Activated T-helper 9 cell treated with anti-CD3 and anti-CD28 coated beads, Interleukin-2, amount 50 U/mL, for 16 hours (primary cell): Measurements from ENCODE around the gene CMIP.

Experiments used
- DNase-seq: peaks from one replicate; pipeline ENCODE4 v3.0.0-alpha.2; 2020; ENCODE audit warnings: low read depth

CMIP gene

GRCh38 chr16:81587626-81588160 lies 143.1 kb downstream of the CMIP start:
- no peak for DNase-seq

GRCh38 chr16:81588326-81589081 lies 143.9 kb downstream of the CMIP start:
- DNase-seq: no peak

- no peak for DNase-seq
Measured at GRCh38 chr16:81589975-81590650, 145.5 kb downstream of the CMIP start.

- no peak for DNase-seq
Measured at GRCh38 chr16:81590714-81591544, 146.3 kb downstream of the CMIP start.

- no peak for DNase-seq
Measured at GRCh38 chr16:81591545-81591870, 146.9 kb downstream of the CMIP start.

GRCh38 chr16:81592353-81592866 lies 147.8 kb downstream of the CMIP start:
- DNase-seq: no peak

GRCh38 chr16:81593481-81593880 lies 148.9 kb downstream of the CMIP start:
- no peak for DNase-seq

- no peak for DNase-seq
Measured at GRCh38 chr16:81595629-81596292, 151.2 kb downstream of the CMIP start.

GRCh38 chr16:81597079-81597658 lies 152.6 kb downstream of the CMIP start:
- no peak for DNase-seq

- DNase-seq: no peak
Measured at GRCh38 chr16:81598083-81598482, 153.5 kb downstream of the CMIP start.

- DNase-seq: no peak
Measured at GRCh38 chr16:81599034-81599744, 154.6 kb downstream of the CMIP start.

GRCh38 chr16:81600275-81600674 lies 155.7 kb downstream of the CMIP start:
- DNase-seq: no peak

GRCh38 chr16:81601008-81601428 lies 156.4 kb downstream of the CMIP start:
- DNase-seq: no peak

GRCh38 chr16:81601601-81602255 lies 157.1 kb downstream of the CMIP start:
- no peak for DNase-seq

- no peak for DNase-seq
Measured at GRCh38 chr16:81602256-81602776, 157.7 kb downstream of the CMIP start.

- DNase-seq: no peak
Measured at GRCh38 chr16:81602792-81603191, 158.2 kb downstream of the CMIP start.

GRCh38 chr16:81604960-81605383 lies 160.4 kb downstream of the CMIP start:
- DNase-seq: no peak

GRCh38 chr16:81606039-81606438 lies 161.4 kb downstream of the CMIP start:
- no peak for DNase-seq

- DNase-seq: no peak
Measured at GRCh38 chr16:81607006-81607405, 162.4 kb downstream of the CMIP start.
